ES-I3 (cell line): ENCODE measurements around the gene SOBP.
"Not testable (repeated sequence)": the region's sequence is repeated elsewhere in the genome, so short reads cannot be mapped to it uniquely, and the experiment has no call there.

ENCODE experiments used
- H3K36me3 ChIP-seq: 2 replicates; pipeline ENCODE4 v1.6.1; 2013; ENCODE audit warnings: mild to moderate bottlenecking, low read length, control low read depth, moderate library complexity; ENCODE audit not compliant: insufficient read depth
- H3K4me1 ChIP-seq: 2 replicates; pipeline ENCODE4 v1.6.1; 2013; ENCODE audit warnings: mild to moderate bottlenecking, control low read depth, low read length; ENCODE audit not compliant: insufficient read depth
- H3K9ac ChIP-seq: 2 replicates; pipeline ENCODE4 v1.6.1; 2013; ENCODE audit warnings: low read depth, mild to moderate bottlenecking, low read length, moderate library complexity
- H3K9me3 ChIP-seq: 2 replicates; pipeline ENCODE4 v1.6.1; 2013; ENCODE audit warnings: mild to moderate bottlenecking, low read length, moderate library complexity; ENCODE audit not compliant: control insufficient read depth, insufficient read depth

The SOBP gene

GRCh38 chr6:107495971-107496370 is 6.1 kb downstream of the SOBP start:
- H3K9me3 ChIP-seq: no peaks in the 10 kb centered on the region
- no peaks in the 10 kb centered on the region for H3K36me3 ChIP-seq
- H3K9ac ChIP-seq: no peak overlapping the region
- H3K4me1 ChIP-seq: peaks cover 20% of the 10 kb centered on the region

- H3K36me3 ChIP-seq: no peaks in the 10 kb centered on the region
- H3K9me3 ChIP-seq: no peaks in the 10 kb centered on the region
- H3K9ac ChIP-seq: no peak overlapping the region
- peaks cover 15% of the 10 kb centered on the region for H3K4me1 ChIP-seq
Observed at GRCh38 chr6:107496892-107497684, 7.2 kb downstream of the SOBP start.

GRCh38 chr6:107504270-107505026 is 14.5 kb downstream of the SOBP start:
- Histone ChIP-seq H3K36me3 (no peaks in the 10 kb centered on the region), H3K9me3 (no peaks in the 10 kb centered on the region), H3K9ac (no peak overlapping the region), H3K4me1 (peaks cover 6% of the 10 kb centered on the region)

GRCh38 chr6:107506145-107506544 is 16.2 kb downstream of the SOBP start:
- H3K4me1 ChIP-seq: peaks cover 16% of the 10 kb centered on the region
- no peaks in the 10 kb centered on the region for H3K9me3 ChIP-seq
- no peak overlapping the region for H3K9ac ChIP-seq
- no peaks in the 10 kb centered on the region for H3K36me3 ChIP-seq

- H3K4me1 ChIP-seq: peaks cover 13% of the 10 kb centered on the region
- no peak overlapping the region for H3K9ac ChIP-seq
- no peaks in the 10 kb centered on the region for H3K36me3 ChIP-seq
- H3K9me3 ChIP-seq: no peaks in the 10 kb centered on the region
Observed at GRCh38 chr6:107509506-107509905, 19.6 kb downstream of the SOBP start.

- Histone ChIP-seq H3K4me1 (peaks cover 13% of the 10 kb centered on the region), H3K9me3 (no peaks in the 10 kb centered on the region), H3K9ac (no peak overlapping the region), H3K36me3 (no peaks in the 10 kb centered on the region)
Observed at GRCh38 chr6:107510108-107510507, 20.2 kb downstream of the SOBP start.

GRCh38 chr6:107511511-107511993 is 21.6 kb downstream of the SOBP start:
- H3K4me1 ChIP-seq: peaks cover 13% of the 10 kb centered on the region
- no peaks in the 10 kb centered on the region for H3K36me3 ChIP-seq
- no peaks in the 10 kb centered on the region for H3K9me3 ChIP-seq
- no peak overlapping the region for H3K9ac ChIP-seq

GRCh38 chr6:107513214-107513613 is 23.3 kb downstream of the SOBP start:
- H3K4me1 ChIP-seq: peaks cover 13% of the 10 kb centered on the region
- H3K36me3 ChIP-seq: no peaks in the 10 kb centered on the region
- no peak overlapping the region for H3K9ac ChIP-seq
- no peaks in the 10 kb centered on the region for H3K9me3 ChIP-seq

- H3K9ac ChIP-seq: no peak overlapping the region
- H3K9me3 ChIP-seq: no peaks in the 10 kb centered on the region
- H3K36me3 ChIP-seq: no peaks in the 10 kb centered on the region
Observed at GRCh38 chr6:107515955-107516354, 26.0 kb downstream of the SOBP start.

GRCh38 chr6:107517274-107517673 is 27.4 kb downstream of the SOBP start:
- no peaks in the 10 kb centered on the region for H3K36me3 ChIP-seq

More at GRCh38 chr6:107515955-107516354, 26.0 kb downstream of the SOBP start:
- no peaks in the 10 kb centered on the region for H3K4me1 ChIP-seq

GRCh38 chr6:107519224-107519623 is 29.3 kb downstream of the SOBP start:
- not testable (repeated sequence) for H3K9me3 ChIP-seq, H3K9ac ChIP-seq, H3K4me1 ChIP-seq, H3K36me3 ChIP-seq

More at GRCh38 chr6:107517274-107517673, 27.4 kb downstream of the SOBP start:
- no peaks in the 10 kb centered on the region for H3K9me3 ChIP-seq
- no peak overlapping the region for H3K9ac ChIP-seq
- no peaks in the 10 kb centered on the region for H3K4me1 ChIP-seq

- not testable (repeated sequence) for H3K36me3 ChIP-seq, H3K9me3 ChIP-seq, H3K4me1 ChIP-seq, H3K9ac ChIP-seq
Observed at GRCh38 chr6:107520706-107521105, 30.8 kb downstream of the SOBP start.

GRCh38 chr6:107523054-107523791 is 33.3 kb downstream of the SOBP start:
- Histone ChIP-seq H3K9me3 (no peaks in the 10 kb centered on the region), H3K36me3 (no peaks in the 10 kb centered on the region), H3K9ac (no peak overlapping the region), H3K4me1 (no peaks in the 10 kb centered on the region)

GRCh38 chr6:107523794-107524193 is 33.9 kb downstream of the SOBP start:
- Histone ChIP-seq H3K4me1 (no peaks in the 10 kb centered on the region), H3K9ac (no peak overlapping the region), H3K36me3 (no peaks in the 10 kb centered on the region), H3K9me3 (no peaks in the 10 kb centered on the region)
